A673 (cell line): ENCODE data around the gene POLDIP2. TPM values are rescaled to one million over a fixed set of nuclear protein-coding genes. Genes with fewer than 3 reads are reported as not detected.

ENCODE experiments used
- BruUV-seq: library from RNA; stranded (reverse); fragments of 400-500 nt; replicated peaks from 2 replicates; lab custom pipeline; 2021; lab: Mats Ljungman, UMichigan
- CTCF ChIA-PET: fragments of 300-600 bp; sonication (Branson Sonifier 250); formaldehyde crosslinking; loops from one replicate; lab custom pipeline; 2022; ENCODE audit warnings: antibody characterized with exemption; lab: Charles Lee
- POLR2A ChIA-PET: fragments of 300-600 bp; sonication (Branson Sonifier 250); formaldehyde crosslinking; loops from one replicate; lab custom pipeline; 2022; ENCODE audit warnings: antibody characterized with exemption; ENCODE audit not compliant: low non-redundant PET; lab: Charles Lee
- DNase-seq: peaks from one replicate; pipeline ENCODE4 v3.0.0-alpha.2; 2015; ENCODE audit warnings: low spot score
- H3K27ac ChIP-seq: fragments of 200-600 bp; sonication (generic); 2 replicates; pipeline ENCODE4 v1.5.1; 2016; ENCODE audit warnings: mixed run types, low read depth, mild to moderate bottlenecking, mixed read lengths, antibody characterized with exemption, low read length; ENCODE audit not compliant: poor library complexity, severe bottlenecking
- H3K27me3 ChIP-seq: fragments of 200-600 bp; sonication (generic); replicated peaks from 2 replicates; pipeline ENCODE4 v1.6.1; 2017; ENCODE audit warnings: mixed run types, low read depth, mild to moderate bottlenecking, mixed read lengths, antibody characterized with exemption, low read length; ENCODE audit not compliant: insufficient read depth, poor library complexity
- H3K36me3 ChIP-seq: fragments of 200-600 bp; sonication (generic); 2 replicates; pipeline ENCODE4 v1.6.1; 2016; ENCODE audit warnings: mixed run types, mild to moderate bottlenecking, mixed read lengths, antibody characterized with exemption, low read length; ENCODE audit not compliant: insufficient read depth, poor library complexity, severe bottlenecking
- H3K4me1 ChIP-seq: fragments of 200-600 bp; sonication (generic); 2 replicates; pipeline ENCODE4 v1.6.1; 2017; ENCODE audit warnings: mixed run types, mild to moderate bottlenecking, mixed read lengths, antibody characterized with exemption, low read length; ENCODE audit not compliant: insufficient read depth, poor library complexity, severe bottlenecking
- H3K4me3 ChIP-seq: fragments of 200-600 bp; sonication (generic); 2 replicates; pipeline ENCODE4 v1.5.1; 2016; ENCODE audit warnings: low read depth, mixed run types, mild to moderate bottlenecking, mixed read lengths, low read length; ENCODE audit not compliant: poor library complexity, severe bottlenecking
- H3K9me3 ChIP-seq: fragments of 200-600 bp; sonication (generic); 2 replicates; pipeline ENCODE4 v1.6.1; 2016; ENCODE audit warnings: mixed run types, low read depth, mild to moderate bottlenecking, mixed read lengths, antibody characterized with exemption, low read length; ENCODE audit not compliant: poor library complexity, severe bottlenecking
- EZH2 ChIP-seq: fragments of 200-600 bp; sonication (generic); IDR thresholded peaks from 2 replicates; pipeline ENCODE4 v1.6.1; 2017; ENCODE audit warnings: borderline replicate concordance, low read depth, mild to moderate bottlenecking, mixed read lengths, antibody characterized with exemption, low read length; ENCODE audit not compliant: poor library complexity, severe bottlenecking
- intact Hi-C: fragments of 100-400 bp; cut with micrococcal nuclease; formaldehyde crosslinking; loops from one replicate; pipeline ENCODE4 v1.10.0; 2022; ENCODE audit not compliant: unreplicated experiment
- total RNA-seq: library from RNA; stranded (reverse); gene quantifications from 2 replicates; pipeline ENCODE4 v1.2.3, GENCODE V29; 2021
- TF ChIP-seq, protein P1 (sequence below): fragments of 300-800, 200-600 bp; sonication (generic); conservative IDR thresholded peaks from 2 replicates; pipeline ENCODE4 v1.5.1; 2017; ENCODE audit warnings: low read depth, mild to moderate bottlenecking, antibody characterized with exemption, low read length, moderate library complexity, mixed read lengths

Gene POLDIP2
- total RNA-seq, 1 experiment from 2014 or later, result 115 TPM

DNA sequence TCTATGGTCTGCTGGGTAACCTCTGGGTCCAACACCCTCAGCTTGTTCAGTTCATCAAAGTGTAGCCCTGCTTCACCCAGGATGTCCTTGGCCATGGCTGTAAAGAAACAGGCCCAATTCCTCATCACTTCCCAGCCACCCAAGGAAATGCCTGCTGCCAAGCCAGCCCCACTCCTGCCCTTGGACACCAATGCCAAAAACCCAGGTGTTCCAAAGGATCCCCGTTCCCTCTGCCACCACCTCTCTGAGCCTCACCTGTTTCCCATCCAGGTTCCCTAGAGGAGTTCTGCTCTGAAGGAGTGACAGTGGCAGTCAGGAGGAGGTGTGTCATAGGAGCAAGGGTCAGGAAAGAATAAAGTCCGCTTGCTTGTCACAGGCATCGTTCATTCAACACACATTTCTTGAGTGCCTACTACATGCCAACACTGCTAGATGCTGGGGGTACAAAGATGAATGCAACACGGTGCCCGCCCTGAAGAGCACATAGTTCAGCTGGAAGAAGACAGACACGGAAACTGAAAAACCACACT, 25.4 kb downstream of the POLDIP2 start:
- TF ChIP-seq, protein P1, sequence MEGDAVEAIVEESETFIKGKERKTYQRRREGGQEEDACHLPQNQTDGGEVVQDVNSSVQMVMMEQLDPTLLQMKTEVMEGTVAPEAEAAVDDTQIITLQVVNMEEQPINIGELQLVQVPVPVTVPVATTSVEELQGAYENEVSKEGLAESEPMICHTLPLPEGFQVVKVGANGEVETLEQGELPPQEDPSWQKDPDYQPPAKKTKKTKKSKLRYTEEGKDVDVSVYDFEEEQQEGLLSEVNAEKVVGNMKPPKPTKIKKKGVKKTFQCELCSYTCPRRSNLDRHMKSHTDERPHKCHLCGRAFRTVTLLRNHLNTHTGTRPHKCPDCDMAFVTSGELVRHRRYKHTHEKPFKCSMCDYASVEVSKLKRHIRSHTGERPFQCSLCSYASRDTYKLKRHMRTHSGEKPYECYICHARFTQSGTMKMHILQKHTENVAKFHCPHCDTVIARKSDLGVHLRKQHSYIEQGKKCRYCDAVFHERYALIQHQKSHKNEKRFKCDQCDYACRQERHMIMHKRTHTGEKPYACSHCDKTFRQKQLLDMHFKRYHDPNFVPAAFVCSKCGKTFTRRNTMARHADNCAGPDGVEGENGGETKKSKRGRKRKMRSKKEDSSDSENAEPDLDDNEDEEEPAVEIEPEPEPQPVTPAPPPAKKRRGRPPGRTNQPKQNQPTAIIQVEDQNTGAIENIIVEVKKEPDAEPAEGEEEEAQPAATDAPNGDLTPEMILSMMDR, result no peak
- no peak for TF ChIP-seq EZH2
- CTCF ChIA-PET, result no interaction called here
- H3K9me3 ChIP-seq, result no peaks in the 10 kb centered on the region
- H3K27me3 ChIP-seq, result no peaks in the 10 kb centered on the region
- no TSS peak for BruUV-seq
- no peak overlapping the region for H3K4me3 ChIP-seq
- H3K4me1 ChIP-seq, result peaks cover 11% of the 10 kb centered on the region
- DNase-seq, result no peak
- POLR2A ChIA-PET, result no interaction called here
- peaks cover 30% of the 10 kb centered on the region for H3K36me3 ChIP-seq
- intact Hi-C loops, result no loop called here
- no peak overlapping the region for H3K27ac ChIP-seq

- no peak for DNase-seq
- BruUV-seq, result no TSS peak
- Histone ChIP-seq H3K4me3 (no peak overlapping the region), H3K9me3 (no peaks in the 10 kb centered on the region), H3K36me3 (peaks cover 43% of the 10 kb centered on the region), H3K27ac (no peak overlapping the region), H3K27me3 (no peaks in the 10 kb centered on the region), H3K4me1 (peaks cover 4% of the 10 kb centered on the region)
- POLR2A ChIA-PET, result interaction anchor here (0.6 kb wide), 1 partner anchor 124 kb away, joined by 6 read pairs; no protein-coding TSS in a partner anchor
- intact Hi-C loops, result no loop called here
- TF ChIP-seq, protein P1, result no peak
- CTCF ChIA-PET, result no interaction called here
Measured at GRCh38 chr17:28330671-28331070, 26.7 kb downstream of the POLDIP2 start.

- no TSS peak for BruUV-seq
- no peak for DNase-seq
- TF ChIP-seq, protein P1, result no peak
- TF ChIP-seq EZH2, result no peak
- H3K4me3 ChIP-seq, result no peak overlapping the region
- H3K27ac ChIP-seq, result no peak overlapping the region
- intact Hi-C loops, result no loop called here
- ChIA-PET CTCF (no interaction called here), POLR2A (interaction anchor here (0.7 kb wide), 1 partner anchor 43 kb away, joined by 3 read pairs; no protein-coding TSS in a partner anchor)
- H3K36me3 ChIP-seq, result peaks cover 52% of the 10 kb centered on the region
- H3K9me3 ChIP-seq, result no peaks in the 10 kb centered on the region
- no peaks in the 10 kb centered on the region for H3K4me1 ChIP-seq
- no peaks in the 10 kb centered on the region for H3K27me3 ChIP-seq
Measured at GRCh38 chr17:28328325-28328724, 29.0 kb downstream of the POLDIP2 start.
